Activated CD4-positive, alpha-beta T cell treated with anti-CD3 and anti-CD28 coated beads, Interleukin-2, amount 10 ng/mL, durations not matched to agents 24 days and 14 days (primary cell): Measurements from ENCODE around the gene BATF. TPM values are rescaled to one million over a fixed set of nuclear protein-coding genes. Genes with fewer than 3 reads are reported as not detected.

ENCODE experiments used
- DNase-seq: peaks from one replicate; pipeline ENCODE4 v3.0.0; 2022
- H3K27ac Mint-ChIP-seq: one replicate; pipeline ENCODE4 v1.8.0; 2022; ENCODE audit warnings: mild to moderate bottlenecking, mixed read lengths
- H3K27me3 Mint-ChIP-seq: one replicate; pipeline ENCODE4 v1.8.0; 2022; ENCODE audit warnings: mixed read lengths
- H3K36me3 Mint-ChIP-seq: one replicate; pipeline ENCODE4 v1.8.0; 2022; ENCODE audit warnings: low read depth, mild to moderate bottlenecking, mixed read lengths
- H3K4me1 Mint-ChIP-seq: one replicate; pipeline ENCODE4 v1.8.0; 2021; ENCODE audit warnings: mixed read lengths
- H3K4me3 Mint-ChIP-seq: one replicate; pipeline ENCODE4 v1.8.0; 2022; ENCODE audit warnings: mild to moderate bottlenecking, moderate library complexity, mixed read lengths
- H3K9me3 Mint-ChIP-seq: one replicate; pipeline ENCODE4 v1.8.0; 2021; ENCODE audit warnings: mixed read lengths
- intact Hi-C: fragments of 100-400 bp; cut with micrococcal nuclease; formaldehyde crosslinking; loops from one replicate; pipeline ENCODE4 v1.15.1; 2023
- total RNA-seq: library from RNA; stranded (reverse); gene quantifications from 2 replicates; pipeline ENCODE4 v1.2.3, GENCODE V29; 2022

The BATF gene
- total RNA-seq, 1 donor from 2014 or later, result 178 TPM

GRCh38 chr14:75493592-75494087 is 28.6 kb upstream of the BATF start:
- intact Hi-C loops, result loop anchor here (1.0 kb wide), 1 partner anchor 17 kb away; no protein-coding TSS in a partner anchor
- Mint-ChIP-seq H3K27ac (peak overlapping the region; percentile 84), H3K27me3 (no peaks in the 10 kb centered on the region), H3K9me3 (no peaks in the 10 kb centered on the region), H3K4me1 (peaks cover 55% of the 10 kb centered on the region), H3K4me3 (no peak overlapping the region), H3K36me3 (no peaks in the 10 kb centered on the region)
- DNase-seq, result no peak

- H3K27ac Mint-ChIP-seq, result no peak overlapping the region
- DNase-seq, result no peak
- H3K27me3 Mint-ChIP-seq, result no peaks in the 10 kb centered on the region
- no peak overlapping the region for H3K4me3 Mint-ChIP-seq
- H3K9me3 Mint-ChIP-seq, result no peaks in the 10 kb centered on the region
- peaks cover 51% of the 10 kb centered on the region for H3K4me1 Mint-ChIP-seq
- intact Hi-C loops, result loop anchor here (5.0 kb wide), 1 partner anchor 68 kb away; the partner anchor contains the start of gene JDP2
- no peaks in the 10 kb centered on the region for H3K36me3 Mint-ChIP-seq
Measured at GRCh38 chr14:75494896-75495295, 27.4 kb upstream of the BATF start.

GRCh38 chr14:75495399-75495798 is 26.9 kb upstream of the BATF start:
- no peaks in the 10 kb centered on the region for H3K27me3 Mint-ChIP-seq
- intact Hi-C loops, result loop anchor here (5.0 kb wide), 1 partner anchor 68 kb away; the partner anchor contains the start of gene JDP2
- H3K4me1 Mint-ChIP-seq, result peaks cover 51% of the 10 kb centered on the region
- H3K9me3 Mint-ChIP-seq, result no peaks in the 10 kb centered on the region
- H3K36me3 Mint-ChIP-seq, result no peaks in the 10 kb centered on the region
- no peak for DNase-seq
- H3K4me3 Mint-ChIP-seq, result no peak overlapping the region
- peak overlapping the region; percentile 32 for H3K27ac Mint-ChIP-seq

GRCh38 chr14:75495882-75496281 is 26.4 kb upstream of the BATF start:
- no peak overlapping the region for H3K4me3 Mint-ChIP-seq
- DNase-seq, result no peak
- no peaks in the 10 kb centered on the region for H3K27me3 Mint-ChIP-seq
- peaks cover 48% of the 10 kb centered on the region for H3K4me1 Mint-ChIP-seq
- H3K9me3 Mint-ChIP-seq, result no peaks in the 10 kb centered on the region
- intact Hi-C loops, result loop anchor here (2.0 to 5.0 kb wide), 2 partner anchors 65 to 69 kb away; partner anchors contain the start of gene JDP2
- peak overlapping the region; percentile 90 for H3K27ac Mint-ChIP-seq
- no peaks in the 10 kb centered on the region for H3K36me3 Mint-ChIP-seq

GRCh38 chr14:75496755-75497154 is 25.5 kb upstream of the BATF start:
- no peaks in the 10 kb centered on the region for H3K27me3 Mint-ChIP-seq
- intact Hi-C loops, result loop anchor here (1.0 to 5.0 kb wide), 5 partner anchors 14 to 69 kb away; partner anchors contain the start of genes BATF and JDP2
- no peaks in the 10 kb centered on the region for H3K9me3 Mint-ChIP-seq
- H3K4me3 Mint-ChIP-seq, result peak overlapping the region; percentile 76
- DNase-seq, result no peak
- H3K36me3 Mint-ChIP-seq, result no peaks in the 10 kb centered on the region
- peak overlapping the region; percentile 90 for H3K27ac Mint-ChIP-seq
- H3K4me1 Mint-ChIP-seq, result peaks cover 48% of the 10 kb centered on the region

- peak; percentile 84 for DNase-seq
- H3K27me3 Mint-ChIP-seq, result no peaks in the 10 kb centered on the region
- no peaks in the 10 kb centered on the region for H3K9me3 Mint-ChIP-seq
- peak overlapping the region; percentile 76 for H3K4me3 Mint-ChIP-seq
- intact Hi-C loops, result loop anchor here (1.0 to 5.0 kb wide), 5 partner anchors 13 to 70 kb away; partner anchors contain the start of genes BATF and JDP2
- peak overlapping the region; percentile 90 for H3K27ac Mint-ChIP-seq
- H3K36me3 Mint-ChIP-seq, result no peaks in the 10 kb centered on the region
- peaks cover 48% of the 10 kb centered on the region for H3K4me1 Mint-ChIP-seq
Measured at GRCh38 chr14:75497191-75497590, 25.1 kb upstream of the BATF start.

GRCh38 chr14:75497701-75498100 is 24.6 kb upstream of the BATF start:
- Mint-ChIP-seq H3K4me3 (peak overlapping the region; percentile 76), H3K27me3 (no peaks in the 10 kb centered on the region), H3K9me3 (no peaks in the 10 kb centered on the region), H3K36me3 (no peaks in the 10 kb centered on the region), H3K4me1 (peaks cover 43% of the 10 kb centered on the region), H3K27ac (peak overlapping the region; percentile 90)
- intact Hi-C loops, result loop anchor here (1.0 to 5.0 kb wide), 5 partner anchors 13 to 70 kb away; partner anchors contain the start of genes BATF and JDP2
- no peak for DNase-seq

- H3K4me3 Mint-ChIP-seq, result peak overlapping the region; percentile 1
- no peak for DNase-seq
- intact Hi-C loops, result loop anchor here (5.0 kb wide), 1 partner anchor 72 kb away; the partner anchor contains the start of gene JDP2
- H3K4me1 Mint-ChIP-seq, result peaks cover 34% of the 10 kb centered on the region
- peak overlapping the region; percentile 39 for H3K27ac Mint-ChIP-seq
- no peaks in the 10 kb centered on the region for H3K27me3 Mint-ChIP-seq
- H3K36me3 Mint-ChIP-seq, result no peaks in the 10 kb centered on the region
- H3K9me3 Mint-ChIP-seq, result no peaks in the 10 kb centered on the region
Measured at GRCh38 chr14:75499084-75499875, 23.0 kb upstream of the BATF start.

- H3K4me1 Mint-ChIP-seq, result peaks cover 22% of the 10 kb centered on the region
- no peaks in the 10 kb centered on the region for H3K27me3 Mint-ChIP-seq
- no peaks in the 10 kb centered on the region for H3K9me3 Mint-ChIP-seq
- no peaks in the 10 kb centered on the region for H3K36me3 Mint-ChIP-seq
- intact Hi-C loops, result no loop called here
- no peak overlapping the region for H3K4me3 Mint-ChIP-seq
- peak overlapping the region; percentile 43 for H3K27ac Mint-ChIP-seq
- DNase-seq, result no peak
Measured at GRCh38 chr14:75501080-75501479, 21.2 kb upstream of the BATF start.

- H3K4me3 Mint-ChIP-seq, result no peak overlapping the region
- DNase-seq, result no peak
- H3K27ac Mint-ChIP-seq, result no peak overlapping the region
Measured at GRCh38 chr14:75504411-75504810, 17.9 kb upstream of the BATF start.

GRCh38 chr14:75506930-75507329 is 15.3 kb upstream of the BATF start:
- Mint-ChIP-seq H3K27me3 (no peaks in the 10 kb centered on the region), H3K36me3 (peaks cover 4% of the 10 kb centered on the region), H3K4me3 (no peak overlapping the region), H3K9me3 (peaks cover 13% of the 10 kb centered on the region), H3K4me1 (peaks cover 16% of the 10 kb centered on the region), H3K27ac (no peak overlapping the region)
- no peak for DNase-seq
- intact Hi-C loops, result no loop called here

More at GRCh38 chr14:75504411-75504810, 17.9 kb upstream of the BATF start:
- peaks cover 10% of the 10 kb centered on the region for H3K9me3 Mint-ChIP-seq
- H3K36me3 Mint-ChIP-seq, result peaks cover 1% of the 10 kb centered on the region
- peaks cover 6% of the 10 kb centered on the region for H3K4me1 Mint-ChIP-seq
- H3K27me3 Mint-ChIP-seq, result no peaks in the 10 kb centered on the region
- intact Hi-C loops, result no loop called here

- H3K9me3 Mint-ChIP-seq, result peaks cover 19% of the 10 kb centered on the region
- peaks cover 29% of the 10 kb centered on the region for H3K4me1 Mint-ChIP-seq
- peaks cover 7% of the 10 kb centered on the region for H3K36me3 Mint-ChIP-seq
- H3K4me3 Mint-ChIP-seq, result no peak overlapping the region
- no peak for DNase-seq
- intact Hi-C loops, result loop anchor here (1.0 kb wide), 2 partner anchors 13 to 17 kb away; no protein-coding TSS in a partner anchor
- peak overlapping the region; percentile 73 for H3K27ac Mint-ChIP-seq
- no peaks in the 10 kb centered on the region for H3K27me3 Mint-ChIP-seq
Measured at GRCh38 chr14:75510547-75510946, 11.7 kb upstream of the BATF start.

- DNase-seq, result no peak
- intact Hi-C loops, result no loop called here
- H3K4me3 Mint-ChIP-seq, result no peak overlapping the region
- H3K27me3 Mint-ChIP-seq, result no peaks in the 10 kb centered on the region
- peaks cover 7% of the 10 kb centered on the region for H3K36me3 Mint-ChIP-seq
- H3K9me3 Mint-ChIP-seq, result peaks cover 19% of the 10 kb centered on the region
- H3K27ac Mint-ChIP-seq, result peak overlapping the region; percentile 73
- peaks cover 36% of the 10 kb centered on the region for H3K4me1 Mint-ChIP-seq
Measured at GRCh38 chr14:75511201-75511600, 11.1 kb upstream of the BATF start.
